HG03060 (cell line): Measurements from ENCODE around the gene ING2.
"Not testable (repeated sequence)": the region's sequence is repeated elsewhere in the genome, so short reads cannot be mapped to it uniquely, and the experiment has no call there.

Experiments used
- ATAC-seq: cut with Tn5 transposase; IDR thresholded peaks from one replicate; pipeline ENCODE4 v1.9.1; 2021; ENCODE audit warnings: low read depth, moderate number of reproducible peaks; ENCODE audit not compliant: unreplicated experiment

ING2 gene

GRCh38 chr4:183504930-183505610 is at the start of gene ING2:
Gene ING2 (plus strand): TSS chr4:183505058. CDS start chr4:183505196, 138 bp downstream.
- peak; percentile 23 for ATAC-seq

- no peak for ATAC-seq
Observed at GRCh38 chr4:183455431-183456195, 49.2 kb upstream of the ING2 start.

- ATAC-seq: no peak
Observed at GRCh38 chr4:183458005-183458404, 46.9 kb upstream of the ING2 start.

GRCh38 chr4:183463903-183464619 is 40.8 kb upstream of the ING2 start:
- ATAC-seq: not testable (repeated sequence)

- ATAC-seq: not testable (repeated sequence)
Observed at GRCh38 chr4:183465879-183466278, 39.0 kb upstream of the ING2 start.

GRCh38 chr4:183467246-183467645 is 37.6 kb upstream of the ING2 start:
- no peak for ATAC-seq

- no peak for ATAC-seq
Observed at GRCh38 chr4:183468210-183469095, 36.4 kb upstream of the ING2 start.

- no peak for ATAC-seq
Observed at GRCh38 chr4:183469285-183469684, 35.6 kb upstream of the ING2 start.

- no peak for ATAC-seq
Observed at GRCh38 chr4:183469936-183470335, 34.9 kb upstream of the ING2 start.

- ATAC-seq: no peak
Observed at GRCh38 chr4:183470821-183471220, 34.0 kb upstream of the ING2 start.

GRCh38 chr4:183471946-183472708 is 32.7 kb upstream of the ING2 start:
- peak; percentile 62 for ATAC-seq

GRCh38 chr4:183478123-183478522 is 26.7 kb upstream of the ING2 start:
- no peak for ATAC-seq

- no peak for ATAC-seq
Observed at GRCh38 chr4:183478926-183479325, 25.9 kb upstream of the ING2 start.

GRCh38 chr4:183482515-183483095 is 22.3 kb upstream of the ING2 start:
- ATAC-seq: not testable (repeated sequence)

GRCh38 chr4:183483997-183484396 is 20.9 kb upstream of the ING2 start:
- no peak for ATAC-seq

GRCh38 chr4:183485411-183486160 is 19.3 kb upstream of the ING2 start:
- no peak for ATAC-seq

- ATAC-seq: no peak
Observed at GRCh38 chr4:183492791-183493222, 12.1 kb upstream of the ING2 start.

GRCh38 chr4:183493246-183493645 is 11.6 kb upstream of the ING2 start:
- no peak for ATAC-seq
